GM21381 (cell line): ENCODE results near the gene FAM89B.
"Not testable (repeated sequence)": the region's sequence is repeated elsewhere in the genome, so short reads cannot be mapped to it uniquely, and the experiment has no call there.

Experiments used
- ATAC-seq: cut with Tn5 transposase; IDR thresholded peaks from one replicate; pipeline ENCODE4 v1.9.1; 2021; ENCODE audit warnings: mild to moderate bottlenecking, moderate library complexity; ENCODE audit not compliant: unreplicated experiment

Gene FAM89B

GRCh38 chr11:65572356-65573051 is at the start of gene FAM89B:
Gene FAM89B (plus strand): TSS chr11:65572538. CDS start chr11:65572670, 132 bp downstream.
- ATAC-seq: no peak

GRCh38 chr11:65522718-65523630 is 49.4 kb upstream of the FAM89B start:
- not testable (repeated sequence) for ATAC-seq

- ATAC-seq: not testable (repeated sequence)
Measured at GRCh38 chr11:65523631-65523968, 48.7 kb upstream of the FAM89B start.

- ATAC-seq: no peak
Measured at GRCh38 chr11:65524014-65524740, 48.2 kb upstream of the FAM89B start.

- ATAC-seq: peak; percentile 49
Measured at GRCh38 chr11:65524741-65525545, 47.4 kb upstream of the FAM89B start, which contains the start of gene SCYL1. Gene SCYL1 (plus strand): TSS chr11:65525083. CDS start chr11:65525154, 71 bp downstream.

GRCh38 chr11:65525546-65526480 is 46.5 kb upstream of the FAM89B start:
- no peak for ATAC-seq

GRCh38 chr11:65526744-65527143 is 45.6 kb upstream of the FAM89B start:
- ATAC-seq: no peak

GRCh38 chr11:65528819-65529350 is 43.5 kb upstream of the FAM89B start:
- no peak for ATAC-seq

GRCh38 chr11:65529475-65530156 is 42.7 kb upstream of the FAM89B start:
- ATAC-seq: no peak

- ATAC-seq: no peak
Measured at GRCh38 chr11:65530157-65530496, 42.2 kb upstream of the FAM89B start.

- ATAC-seq: no peak
Measured at GRCh38 chr11:65532388-65533064, 39.8 kb upstream of the FAM89B start.

- no peak for ATAC-seq
Measured at GRCh38 chr11:65535102-65535501, 37.2 kb upstream of the FAM89B start.

- no peak for ATAC-seq
Measured at GRCh38 chr11:65536412-65537295, 35.7 kb upstream of the FAM89B start.

GRCh38 chr11:65537296-65537597 is 35.1 kb upstream of the FAM89B start:
- ATAC-seq: no peak

- no peak for ATAC-seq
Measured at GRCh38 chr11:65537620-65538231, 34.6 kb upstream of the FAM89B start.

- ATAC-seq: no peak
Measured at GRCh38 chr11:65538232-65538914, 34.0 kb upstream of the FAM89B start.
